GM21576 (cell line): Measurements from ENCODE around the gene PCDHGC5.

Experiments used
- ATAC-seq: cut with Tn5 transposase; IDR thresholded peaks from one replicate; pipeline ENCODE4 v1.9.1; 2021; ENCODE audit warnings: mild to moderate bottlenecking, moderate library complexity; ENCODE audit not compliant: unreplicated experiment

PCDHGC5 gene

GRCh38 chr5:141511771-141512325 lies 23.0 kb downstream of the PCDHGC5 start:
- ATAC-seq = no peak

- no peak for ATAC-seq
These were observed 23.6 kb downstream of the PCDHGC5 start for GRCh38 chr5:141512390-141512910.

- no peak for ATAC-seq
These were observed 24.2 kb downstream of the PCDHGC5 start for GRCh38 chr5:141512911-141513626.

- peak; percentile 36 for ATAC-seq
These were observed 24.9 kb downstream of the PCDHGC5 start for GRCh38 chr5:141513627-141514329.

- ATAC-seq = peak; percentile 3
These were observed 25.7 kb downstream of the PCDHGC5 start for GRCh38 chr5:141514330-141515133.

- ATAC-seq = no peak
These were observed 26.3 kb downstream of the PCDHGC5 start for GRCh38 chr5:141515141-141515540.

GRCh38 chr5:141515946-141516671 lies 27.2 kb downstream of the PCDHGC5 start:
- ATAC-seq = no peak

- no peak for ATAC-seq
These were observed 27.8 kb downstream of the PCDHGC5 start for GRCh38 chr5:141516672-141517025.

GRCh38 chr5:141517312-141517711 lies 28.4 kb downstream of the PCDHGC5 start:
- ATAC-seq = no peak

GRCh38 chr5:141517880-141518617 lies 29.2 kb downstream of the PCDHGC5 start:
- ATAC-seq = no peak

- ATAC-seq = no peak
These were observed 29.7 kb downstream of the PCDHGC5 start for GRCh38 chr5:141518618-141519015.

GRCh38 chr5:141519605-141520565 lies 31.0 kb downstream of the PCDHGC5 start:
- no peak for ATAC-seq

GRCh38 chr5:141521244-141521781 lies 32.4 kb downstream of the PCDHGC5 start:
- ATAC-seq = no peak

GRCh38 chr5:141522301-141522700 lies 33.4 kb downstream of the PCDHGC5 start:
- no peak for ATAC-seq

- ATAC-seq = no peak
These were observed 35.1 kb downstream of the PCDHGC5 start for GRCh38 chr5:141523991-141524390.

GRCh38 chr5:141524604-141525597 lies 36.0 kb downstream of the PCDHGC5 start:
- peak; percentile 68 for ATAC-seq

- no peak for ATAC-seq
These were observed 36.8 kb downstream of the PCDHGC5 start for GRCh38 chr5:141525653-141526052.
